ENCODE data around the gene ARID3A.

Gene ARID3A

GRCh38 chr19:896999-897398 lies 28.8 kb upstream of the ARID3A start:
- Histone ChIP-seq H3K4me3 (ENCODE audit: low read depth, low read length) (no peak overlapping the region), H3K27me3 (ENCODE audit: control insufficient read depth, insufficient read depth, low read length) (no peaks in the 10 kb centered on the region), H3K4me1 (ENCODE audit: control insufficient read depth, insufficient read depth, low read length) (no peaks in the 10 kb centered on the region), H3K9ac (ENCODE audit: low read depth, low read length) (no peak overlapping the region), H3K36me3 (ENCODE audit: control insufficient read depth, insufficient read depth, low read length) (peaks cover 25% of the 10 kb centered on the region), H3K9me3 (ENCODE audit: control insufficient read depth, insufficient read depth, low read length) (no peaks in the 10 kb centered on the region)

- no peak overlapping the region for H3K4me3 ChIP-seq (ENCODE audit: low read depth, low read length)
- H3K9ac ChIP-seq (ENCODE audit: low read depth, low read length): no peak overlapping the region
- no peaks in the 10 kb centered on the region for H3K27me3 ChIP-seq (ENCODE audit: control insufficient read depth, insufficient read depth, low read length)
- H3K36me3 ChIP-seq (ENCODE audit: control insufficient read depth, insufficient read depth, low read length): peaks cover 25% of the 10 kb centered on the region
- no peaks in the 10 kb centered on the region for H3K4me1 ChIP-seq (ENCODE audit: control insufficient read depth, insufficient read depth, low read length)
- no peaks in the 10 kb centered on the region for H3K9me3 ChIP-seq (ENCODE audit: control insufficient read depth, insufficient read depth, low read length)
Observed at GRCh38 chr19:897442-898039, 28.3 kb upstream of the ARID3A start.

DNA sequence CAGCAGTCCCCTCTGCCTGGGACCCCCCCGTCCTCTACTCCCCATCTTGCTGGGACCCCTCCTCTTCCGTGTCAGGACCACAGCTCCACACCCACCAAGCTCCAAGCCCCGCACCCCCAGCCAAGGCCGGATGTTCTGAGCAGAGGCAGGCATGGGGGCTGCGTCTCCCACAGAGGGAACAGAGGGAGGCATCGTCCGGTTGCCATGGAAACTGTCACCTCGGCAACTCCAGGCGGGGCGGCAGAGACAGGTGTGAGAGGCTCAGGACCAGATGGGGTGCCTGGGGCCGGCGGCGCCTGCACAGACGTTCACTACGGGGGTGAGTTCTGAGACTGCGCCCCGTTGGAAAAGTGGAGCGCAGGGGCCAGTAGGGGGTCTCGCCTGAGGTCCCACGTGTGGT lies 27.2 kb upstream of the ARID3A start:
- Histone ChIP-seq H3K27me3 (ENCODE audit: control insufficient read depth, insufficient read depth, low read length) (no peaks in the 10 kb centered on the region), H3K9ac (ENCODE audit: low read depth, low read length) (no peak overlapping the region), H3K36me3 (ENCODE audit: control insufficient read depth, insufficient read depth, low read length) (peaks cover 25% of the 10 kb centered on the region), H3K4me3 (ENCODE audit: low read depth, low read length) (no peak overlapping the region), H3K9me3 (ENCODE audit: control insufficient read depth, insufficient read depth, low read length) (no peaks in the 10 kb centered on the region), H3K4me1 (ENCODE audit: control insufficient read depth, insufficient read depth, low read length) (no peaks in the 10 kb centered on the region)

DNA sequence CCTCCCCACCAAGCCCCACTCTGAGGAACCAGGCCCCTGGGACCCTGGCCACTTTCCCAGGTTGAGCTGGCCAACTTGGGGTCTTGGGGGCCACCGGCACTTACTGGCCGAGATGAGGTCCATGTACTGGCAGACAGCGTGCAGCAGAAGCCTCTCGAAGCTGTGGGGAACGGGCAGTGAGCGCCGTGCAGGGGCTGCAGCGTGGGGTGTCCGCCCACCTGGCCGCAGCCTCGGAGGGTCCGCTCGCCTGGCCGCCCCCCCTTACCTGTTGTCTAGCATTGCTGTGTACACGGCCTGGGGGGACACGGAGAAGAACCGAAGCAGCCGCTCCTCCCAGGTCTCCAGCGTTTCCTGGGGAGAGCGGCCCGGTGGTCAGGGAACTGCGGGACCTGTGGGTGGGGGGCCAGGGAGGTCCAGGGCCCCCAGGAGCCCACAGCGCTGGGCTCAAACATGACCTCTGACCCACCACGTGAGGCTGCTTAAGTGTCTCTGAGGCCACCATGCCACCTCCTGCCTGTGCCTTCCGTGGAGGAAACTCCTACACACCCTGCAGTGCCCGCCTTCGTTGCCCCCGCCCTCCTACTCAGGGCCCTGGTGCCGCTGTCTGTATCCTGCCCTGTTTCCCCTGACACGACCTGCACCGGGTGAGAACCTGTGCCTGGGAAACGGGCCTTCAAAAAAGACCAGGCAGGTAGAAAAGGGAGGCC lies 26.3 kb upstream of the ARID3A start:
- Histone ChIP-seq H3K36me3 (ENCODE audit: control insufficient read depth, insufficient read depth, low read length) (peaks cover 25% of the 10 kb centered on the region), H3K9me3 (ENCODE audit: control insufficient read depth, insufficient read depth, low read length) (no peaks in the 10 kb centered on the region), H3K27me3 (ENCODE audit: control insufficient read depth, insufficient read depth, low read length) (no peaks in the 10 kb centered on the region), H3K4me1 (ENCODE audit: control insufficient read depth, insufficient read depth, low read length) (no peaks in the 10 kb centered on the region), H3K9ac (ENCODE audit: low read depth, low read length) (no peak overlapping the region), H3K4me3 (ENCODE audit: low read depth, low read length) (no peak overlapping the region)

DNA sequence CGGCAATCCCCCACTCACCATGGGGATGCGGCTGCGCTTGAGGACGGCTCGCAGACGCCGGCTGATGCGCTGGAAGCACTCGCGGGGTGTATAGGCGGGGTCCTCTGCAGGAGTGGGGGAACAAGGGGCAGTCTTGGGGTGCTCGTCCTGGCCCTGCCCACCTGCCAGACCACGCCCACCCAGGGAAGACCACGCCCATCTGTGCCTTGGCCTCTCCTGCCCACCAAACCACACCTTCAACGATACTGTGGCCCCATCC lies 25.9 kb upstream of the ARID3A start:
- Histone ChIP-seq H3K27me3 (ENCODE audit: control insufficient read depth, insufficient read depth, low read length) (no peaks in the 10 kb centered on the region), H3K4me3 (ENCODE audit: low read depth, low read length) (no peak overlapping the region)

GRCh38 chr19:900302-901111 lies 25.3 kb upstream of the ARID3A start:
- peaks cover 25% of the 10 kb centered on the region for H3K36me3 ChIP-seq (ENCODE audit: control insufficient read depth, insufficient read depth, low read length)
- H3K4me1 ChIP-seq (ENCODE audit: control insufficient read depth, insufficient read depth, low read length): no peaks in the 10 kb centered on the region
- no peaks in the 10 kb centered on the region for H3K9me3 ChIP-seq (ENCODE audit: control insufficient read depth, insufficient read depth, low read length)
- H3K27me3 ChIP-seq (ENCODE audit: control insufficient read depth, insufficient read depth, low read length): no peaks in the 10 kb centered on the region
- no peak overlapping the region for H3K9ac ChIP-seq (ENCODE audit: low read depth, low read length)
- no peak overlapping the region for H3K4me3 ChIP-seq (ENCODE audit: low read depth, low read length)

More for the DNA sequence above, 25.9 kb upstream of the ARID3A start:
- Histone ChIP-seq H3K9me3 (ENCODE audit: control insufficient read depth, insufficient read depth, low read length) (no peaks in the 10 kb centered on the region), H3K9ac (ENCODE audit: low read depth, low read length) (no peak overlapping the region), H3K4me1 (ENCODE audit: control insufficient read depth, insufficient read depth, low read length) (no peaks in the 10 kb centered on the region), H3K36me3 (ENCODE audit: control insufficient read depth, insufficient read depth, low read length) (peaks cover 25% of the 10 kb centered on the region)

DNA sequence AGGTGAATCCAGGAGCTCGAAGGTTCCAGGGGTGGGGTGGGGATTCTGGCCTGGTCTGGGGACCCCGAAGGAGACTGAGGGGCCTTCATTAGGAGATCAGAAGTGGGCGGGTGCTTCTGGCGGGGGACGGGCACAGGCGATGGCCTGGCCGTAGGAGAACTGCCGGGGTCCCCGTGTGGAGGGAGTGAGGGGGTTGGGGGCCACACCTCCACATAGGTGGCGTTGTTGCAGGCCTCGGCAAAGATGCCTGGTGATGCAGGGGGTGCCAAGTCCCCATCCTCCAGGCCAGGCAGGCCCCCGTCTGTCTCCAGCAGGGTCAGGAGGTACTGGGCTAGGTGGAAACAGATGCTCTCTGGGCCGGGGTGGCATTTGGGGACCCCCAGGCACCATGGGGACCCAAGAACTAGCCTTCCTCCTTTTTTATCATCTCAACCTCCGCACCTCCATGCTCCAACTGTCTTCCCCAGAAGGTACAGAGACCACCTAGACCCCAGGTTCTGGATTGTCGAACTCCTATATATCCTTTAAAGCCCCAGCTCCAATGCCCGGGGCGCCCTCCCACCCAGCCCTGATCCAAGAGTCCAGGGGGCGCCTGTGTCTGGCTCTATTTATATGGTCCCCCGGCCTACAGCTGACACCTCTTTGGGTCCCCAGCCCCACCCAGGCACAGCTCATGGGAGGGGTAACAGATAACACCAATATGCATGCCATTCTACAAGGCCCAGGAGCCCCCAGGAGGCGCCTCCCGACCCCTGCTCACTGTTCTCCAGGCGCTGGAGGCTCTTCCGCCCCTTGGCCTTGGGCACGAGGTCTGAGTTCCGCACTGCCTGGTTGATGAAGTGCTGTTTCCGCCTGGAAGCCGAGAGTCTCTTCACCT lies 24.4 kb upstream of the ARID3A start:
- Histone ChIP-seq H3K4me1 (ENCODE audit: control insufficient read depth, insufficient read depth, low read length) (no peaks in the 10 kb centered on the region), H3K4me3 (ENCODE audit: low read depth, low read length) (no peak overlapping the region), H3K9ac (ENCODE audit: low read depth, low read length) (no peak overlapping the region), H3K9me3 (ENCODE audit: control insufficient read depth, insufficient read depth, low read length) (no peaks in the 10 kb centered on the region), H3K36me3 (ENCODE audit: control insufficient read depth, insufficient read depth, low read length) (peaks cover 22% of the 10 kb centered on the region), H3K27me3 (ENCODE audit: control insufficient read depth, insufficient read depth, low read length) (no peaks in the 10 kb centered on the region)

GRCh38 chr19:902093-902370 lies 23.8 kb upstream of the ARID3A start:
- no peaks in the 10 kb centered on the region for H3K9me3 ChIP-seq (ENCODE audit: control insufficient read depth, insufficient read depth, low read length)
- no peaks in the 10 kb centered on the region for H3K4me1 ChIP-seq (ENCODE audit: control insufficient read depth, insufficient read depth, low read length)

GRCh38 chr19:902446-903226 lies 23.2 kb upstream of the ARID3A start:
- no peaks in the 10 kb centered on the region for H3K4me1 ChIP-seq (ENCODE audit: control insufficient read depth, insufficient read depth, low read length)
- no peak overlapping the region for H3K4me3 ChIP-seq (ENCODE audit: low read depth, low read length)
- no peaks in the 10 kb centered on the region for H3K9me3 ChIP-seq (ENCODE audit: control insufficient read depth, insufficient read depth, low read length)
- H3K36me3 ChIP-seq (ENCODE audit: control insufficient read depth, insufficient read depth, low read length): peaks cover 17% of the 10 kb centered on the region
- no peaks in the 10 kb centered on the region for H3K27me3 ChIP-seq (ENCODE audit: control insufficient read depth, insufficient read depth, low read length)
- H3K9ac ChIP-seq (ENCODE audit: low read depth, low read length): no peak overlapping the region

More at GRCh38 chr19:902093-902370, 23.8 kb upstream of the ARID3A start:
- Histone ChIP-seq H3K9ac (ENCODE audit: low read depth, low read length) (no peak overlapping the region), H3K27me3 (ENCODE audit: control insufficient read depth, insufficient read depth, low read length) (no peaks in the 10 kb centered on the region), H3K4me3 (ENCODE audit: low read depth, low read length) (no peak overlapping the region), H3K36me3 (ENCODE audit: control insufficient read depth, insufficient read depth, low read length) (peaks cover 19% of the 10 kb centered on the region)

DNA sequence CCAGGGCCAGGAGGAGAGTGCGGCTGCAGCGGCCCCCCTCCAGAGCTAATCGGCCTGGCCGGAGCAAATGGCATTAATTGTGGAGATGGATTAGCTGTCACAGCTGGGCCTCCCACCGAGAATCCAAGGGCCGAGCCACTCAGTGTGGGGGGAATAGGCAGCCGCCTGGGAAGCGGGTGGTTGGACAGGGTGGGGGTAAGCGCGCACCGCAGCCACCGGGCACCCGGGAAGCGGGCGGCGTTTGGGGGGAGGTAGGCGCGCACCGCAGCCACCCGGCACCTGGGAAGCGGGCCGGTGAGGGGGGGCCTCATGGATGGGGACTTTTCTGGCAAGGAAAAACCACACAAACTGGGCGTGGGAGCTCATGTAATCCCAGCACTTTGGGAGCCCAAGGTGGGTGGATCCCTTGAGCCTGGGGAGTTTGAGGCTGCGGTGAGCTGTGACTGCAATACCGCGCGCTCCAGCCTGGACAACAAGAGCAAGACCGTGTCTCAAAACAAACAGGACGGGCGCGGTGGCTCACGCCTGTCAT lies 22.5 kb upstream of the ARID3A start:
- Histone ChIP-seq H3K4me3 (ENCODE audit: low read depth, low read length) (no peak overlapping the region), H3K36me3 (ENCODE audit: control insufficient read depth, insufficient read depth, low read length) (peaks cover 16% of the 10 kb centered on the region), H3K9me3 (ENCODE audit: control insufficient read depth, insufficient read depth, low read length) (no peaks in the 10 kb centered on the region), H3K27me3 (ENCODE audit: control insufficient read depth, insufficient read depth, low read length) (no peaks in the 10 kb centered on the region), H3K4me1 (ENCODE audit: control insufficient read depth, insufficient read depth, low read length) (no peaks in the 10 kb centered on the region), H3K9ac (ENCODE audit: low read depth, low read length) (no peak overlapping the region)

GRCh38 chr19:904545-904944 lies 21.3 kb upstream of the ARID3A start:
- Histone ChIP-seq H3K9me3 (ENCODE audit: control insufficient read depth, insufficient read depth, low read length) (no peaks in the 10 kb centered on the region), H3K4me1 (ENCODE audit: control insufficient read depth, insufficient read depth, low read length) (peaks cover 2% of the 10 kb centered on the region), H3K27me3 (ENCODE audit: control insufficient read depth, insufficient read depth, low read length) (no peaks in the 10 kb centered on the region), H3K4me3 (ENCODE audit: low read depth, low read length) (no peak overlapping the region), H3K9ac (ENCODE audit: low read depth, low read length) (no peak overlapping the region), H3K36me3 (ENCODE audit: control insufficient read depth, insufficient read depth, low read length) (peaks cover 11% of the 10 kb centered on the region)
